NCI-H446 treated with DMSO at 0.1 percent for 48 hours (cell line): ENCODE results near the gene MAGEB3.

Source experiments
- DNase-seq: peaks from one replicate; lab custom pipeline; 2025; lab: John Stamatoyannopoulos, UW

Gene MAGEB3

DNA sequence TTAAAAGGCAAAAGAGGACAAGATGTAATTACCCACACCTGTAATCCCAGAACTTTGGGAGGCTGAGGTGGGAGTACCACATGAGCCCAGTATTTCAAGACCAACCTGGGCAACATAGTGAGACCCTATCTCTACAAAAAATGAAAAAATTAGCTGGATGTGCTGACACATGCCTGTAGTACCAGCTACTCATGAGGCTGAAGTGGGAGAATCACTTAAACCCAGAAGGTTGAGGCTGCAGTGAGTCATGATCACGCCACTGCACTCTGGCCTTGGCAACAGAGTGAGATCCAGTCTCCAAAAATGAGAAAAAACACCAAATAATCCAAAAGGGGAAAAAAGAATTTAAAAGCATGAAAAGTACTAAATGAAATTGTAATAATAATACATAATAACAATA, 47.9 kb downstream of the MAGEB3 start:
- no peak for DNase-seq

DNA sequence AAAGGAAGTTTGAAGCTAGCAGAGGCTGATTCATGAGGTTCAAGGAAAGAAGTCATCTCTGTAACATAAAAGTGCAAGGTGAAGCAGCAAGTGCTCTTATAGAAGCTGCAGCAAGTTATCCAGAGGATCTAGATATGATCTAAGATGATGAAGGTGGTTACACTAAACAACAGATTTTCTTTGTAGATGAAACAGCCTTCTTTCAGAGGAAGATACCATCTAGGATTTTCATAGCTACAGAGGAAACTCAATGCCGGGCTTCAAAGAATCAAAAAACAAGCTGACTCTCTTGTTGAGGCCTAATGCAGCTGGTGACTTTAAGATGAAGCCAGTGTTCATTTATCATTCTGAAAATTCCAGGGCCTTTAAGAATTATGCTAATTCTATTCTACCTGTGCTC, 50.0 kb downstream of the MAGEB3 start:
- no peak for DNase-seq

DNA sequence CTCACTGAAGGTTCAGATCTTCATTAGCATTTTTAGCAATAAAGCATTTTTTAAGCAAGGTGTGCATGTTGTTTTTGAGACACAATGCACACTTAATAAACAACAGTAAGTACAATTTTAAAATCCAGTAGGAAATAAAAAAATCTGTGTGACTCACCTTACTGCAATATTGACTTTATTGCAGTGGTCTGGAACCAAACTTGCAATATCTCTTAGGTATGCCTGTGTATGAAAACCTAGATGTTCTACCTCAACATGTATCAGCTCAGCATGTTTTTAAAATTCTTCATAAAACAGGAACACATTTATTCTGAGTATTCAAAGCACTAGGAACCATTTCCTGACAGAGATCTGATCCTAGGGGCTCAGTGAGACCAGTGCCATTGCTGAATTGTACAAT, 52.1 kb downstream of the MAGEB3 start:
- DNase-seq, result no peak

- no peak for DNase-seq
Observed at GRCh38 chrX:30283456-30284200, 53.2 kb downstream of the MAGEB3 start.
